Hepatocyte (in vitro differentiated cells): ENCODE measurements around the gene PIGN. TPM values are rescaled to one million over a fixed set of nuclear protein-coding genes. Genes with fewer than 3 reads are reported as not detected.
"Not testable (repeated sequence)": the region's sequence is repeated elsewhere in the genome, so short reads cannot be mapped to it uniquely, and the experiment has no call there.

ENCODE experiments used
- DNase-seq: peaks from one replicate; pipeline ENCODE4 v3.0.0-alpha.2; 2016; ENCODE audit warnings: low spot score
- H2AFZ ChIP-seq: fragments of 200-600 bp; sonication (generic); 2 replicates; pipeline ENCODE4 v1.6.0; 2016; ENCODE audit warnings: antibody characterized with exemption, mild to moderate bottlenecking
- H3K27ac ChIP-seq: fragments of 200-600 bp; sonication (generic); 2 replicates; pipeline ENCODE4 v1.5.1; 2016; ENCODE audit warnings: mild to moderate bottlenecking
- H3K27me3 ChIP-seq: fragments of 200-600 bp; sonication (generic); 2 replicates; pipeline ENCODE4 v1.6.1; 2016
- H3K36me3 ChIP-seq: fragments of 200-600 bp; sonication (generic); replicated peaks from 2 replicates; pipeline ENCODE4 v1.5.1; 2016; ENCODE audit warnings: low read depth; ENCODE audit not compliant: insufficient read depth
- H3K4me1 ChIP-seq: fragments of 200-600 bp; sonication (generic); 2 replicates; pipeline ENCODE4 v1.5.1; 2016; ENCODE audit warnings: mild to moderate bottlenecking, moderate library complexity; ENCODE audit not compliant: insufficient read depth
- H3K4me2 ChIP-seq: fragments of 200-600 bp; sonication (generic); 2 replicates; pipeline ENCODE4 v1.6.0; 2016
- H3K4me3 ChIP-seq: fragments of 200-600 bp; sonication (generic); 2 replicates; pipeline ENCODE4 v1.5.1; 2016; ENCODE audit warnings: mild to moderate bottlenecking
- H3K79me2 ChIP-seq: fragments of 200-600 bp; sonication (generic); 2 replicates; pipeline ENCODE4 v1.6.0; 2017; ENCODE audit warnings: mild to moderate bottlenecking
- H3K9me2 ChIP-seq: fragments of 200-600 bp; sonication (generic); replicated peaks from 2 replicates; pipeline ENCODE4 v1.6.0; 2017; ENCODE audit warnings: mild to moderate bottlenecking; ENCODE audit not compliant: insufficient read depth
- H3K9me3 ChIP-seq: fragments of 200-600 bp; sonication (generic); 2 replicates; pipeline ENCODE4 v1.5.1; 2016; ENCODE audit warnings: low read depth, mild to moderate bottlenecking
- H4K20me1 ChIP-seq: fragments of 200-600 bp; sonication (generic); 2 replicates; pipeline ENCODE4 v1.6.0; 2016; ENCODE audit warnings: mild to moderate bottlenecking; ENCODE audit not compliant: insufficient read depth, poor library complexity, severe bottlenecking
- EZH2 ChIP-seq: fragments of 200-600 bp; sonication (generic); IDR thresholded peaks from 2 replicates; pipeline ENCODE4 v1.6.1; 2016; ENCODE audit warnings: antibody characterized with exemption, mild to moderate bottlenecking, borderline replicate concordance
- EZH2phosphoT487 ChIP-seq: fragments of 200-600 bp; sonication (generic); IDR thresholded peaks from one replicate; pipeline ENCODE4 v1.6.1; 2018; ENCODE audit warnings: antibody characterized with exemption, mild to moderate bottlenecking, low read depth, moderate library complexity; ENCODE audit not compliant: unreplicated experiment, severe bottlenecking
- WGBS: methylation state at CpG from one replicate; pipeline ENCODE4 v1.1.6; 2016; ENCODE audit warnings: low lambda C conversion rate; ENCODE audit errors: missing lambda C conversion rate; 5-methylcytosine and 5-hydroxymethylcytosine counted together
- polyA plus RNA-seq: library from polyadenylated mRNA; unstranded; fragments of >200 nt; fragmentation: Nextera tagmentation; extraction: Ambion mirVana; gene quantifications from 2 replicates; pipeline ENCODE4 v1.2.1, GENCODE V29; 2016
- total RNA-seq: library from RNA; depleted of rRNA; stranded (reverse); fragments of >200 nt; gene quantifications from 2 replicates; pipeline ENCODE4 v1.2.3, GENCODE V29; 2014
- TF ChIP-seq, protein P1 (sequence below): fragments of 200-600 bp; sonication (generic); IDR thresholded peaks from 2 replicates; pipeline ENCODE4 v1.5.1; 2016; ENCODE audit warnings: antibody characterized with exemption, mild to moderate bottlenecking; ENCODE audit not compliant: poor library complexity

The PIGN gene
- total and polyA plus RNA-seq, 2 experiments from 2014 or later = 18.9 to 42.9 TPM

DNA sequence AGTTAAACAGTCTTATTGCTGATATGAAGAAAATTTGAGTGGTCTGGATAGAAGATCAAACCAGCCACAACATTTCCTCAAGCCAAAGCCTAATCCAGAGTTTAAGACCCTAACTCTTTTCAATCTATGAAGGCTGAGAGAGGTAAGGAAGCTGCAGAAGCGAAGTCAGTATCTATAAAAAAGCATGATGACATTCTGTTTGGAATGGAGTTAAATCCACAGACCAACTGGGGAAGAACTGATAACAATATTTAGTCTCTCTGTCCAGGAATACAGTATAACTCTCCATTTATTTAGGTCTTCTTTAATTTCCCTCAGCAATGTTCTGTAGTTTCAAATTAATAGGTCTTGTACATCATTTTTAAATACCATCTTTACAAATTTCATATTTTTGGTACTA is 16.0 kb downstream of the PIGN start:
- no peaks in the 10 kb centered on the region for H3K4me1 ChIP-seq
- no peaks in the 10 kb centered on the region for H3K36me3 ChIP-seq
- H3K9me3 ChIP-seq = no peaks in the 10 kb centered on the region
- no peaks in the 10 kb centered on the region for H3K27me3 ChIP-seq
- H4K20me1 ChIP-seq = peaks cover 3% of the 10 kb centered on the region
- H2AFZ ChIP-seq = no peak overlapping the region
- no peak overlapping the region for H3K4me3 ChIP-seq
- no peak overlapping the region for H3K4me2 ChIP-seq
- TF ChIP-seq, protein P1, sequence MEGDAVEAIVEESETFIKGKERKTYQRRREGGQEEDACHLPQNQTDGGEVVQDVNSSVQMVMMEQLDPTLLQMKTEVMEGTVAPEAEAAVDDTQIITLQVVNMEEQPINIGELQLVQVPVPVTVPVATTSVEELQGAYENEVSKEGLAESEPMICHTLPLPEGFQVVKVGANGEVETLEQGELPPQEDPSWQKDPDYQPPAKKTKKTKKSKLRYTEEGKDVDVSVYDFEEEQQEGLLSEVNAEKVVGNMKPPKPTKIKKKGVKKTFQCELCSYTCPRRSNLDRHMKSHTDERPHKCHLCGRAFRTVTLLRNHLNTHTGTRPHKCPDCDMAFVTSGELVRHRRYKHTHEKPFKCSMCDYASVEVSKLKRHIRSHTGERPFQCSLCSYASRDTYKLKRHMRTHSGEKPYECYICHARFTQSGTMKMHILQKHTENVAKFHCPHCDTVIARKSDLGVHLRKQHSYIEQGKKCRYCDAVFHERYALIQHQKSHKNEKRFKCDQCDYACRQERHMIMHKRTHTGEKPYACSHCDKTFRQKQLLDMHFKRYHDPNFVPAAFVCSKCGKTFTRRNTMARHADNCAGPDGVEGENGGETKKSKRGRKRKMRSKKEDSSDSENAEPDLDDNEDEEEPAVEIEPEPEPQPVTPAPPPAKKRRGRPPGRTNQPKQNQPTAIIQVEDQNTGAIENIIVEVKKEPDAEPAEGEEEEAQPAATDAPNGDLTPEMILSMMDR = no peak
- TF ChIP-seq EZH2 = no peak
- no peak for TF ChIP-seq EZH2phosphoT487
- DNase-seq = no peak
- H3K9me2 ChIP-seq = no peaks in the 10 kb centered on the region
- no peak overlapping the region for H3K27ac ChIP-seq
- peaks cover 25% of the 10 kb centered on the region for H3K79me2 ChIP-seq
- WGBS = 82% methylated on average over 1 of the region's 1 CpG

DNA sequence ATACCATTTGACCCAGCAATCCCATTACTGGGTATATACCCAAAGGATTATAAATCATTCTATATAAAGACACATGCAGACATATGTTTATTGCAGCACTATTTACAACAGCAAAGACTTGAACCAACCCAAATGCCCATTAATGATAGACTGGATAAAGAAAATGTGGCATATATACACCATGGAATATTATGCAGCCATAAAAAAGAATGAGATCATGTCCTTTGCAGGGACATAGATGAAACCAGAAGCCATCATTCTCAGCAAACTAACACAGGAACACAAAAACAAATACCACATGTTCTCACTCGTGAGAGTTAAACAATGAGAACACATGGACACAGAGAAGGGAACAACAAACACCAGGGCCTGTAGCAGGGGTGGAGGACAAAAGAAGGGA is 20.3 kb downstream of the PIGN start:
- not testable (repeated sequence) for H4K20me1 ChIP-seq, H3K4me2 ChIP-seq, H3K4me1 ChIP-seq, H3K4me3 ChIP-seq, H3K9me2 ChIP-seq, H3K27ac ChIP-seq, H2AFZ ChIP-seq, DNase-seq, H3K79me2 ChIP-seq, H3K27me3 ChIP-seq, H3K9me3 ChIP-seq, H3K36me3 ChIP-seq
- 90% methylated on average over 1 of the region's 1 CpG for WGBS

DNA sequence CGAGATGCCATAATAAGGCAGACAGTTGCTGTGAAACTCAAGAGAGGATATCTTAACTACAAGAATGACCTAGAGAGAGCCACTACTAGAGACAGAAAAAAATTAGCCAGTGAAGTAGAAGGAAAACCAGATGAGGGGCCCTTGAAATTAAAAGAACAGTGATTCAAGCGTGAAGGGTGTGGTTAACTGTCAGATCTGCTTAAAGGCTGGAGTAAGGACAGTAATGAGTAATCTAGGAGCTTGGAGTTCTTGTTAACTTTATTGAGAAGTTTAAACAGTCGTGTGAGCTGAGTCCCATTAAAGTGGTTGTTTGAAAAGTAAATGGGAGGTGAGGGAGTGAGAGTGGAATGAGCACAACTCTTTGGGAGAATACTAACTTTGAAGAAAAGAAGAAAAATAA is 21.3 kb downstream of the PIGN start:
- Histone ChIP-seq H3K4me1 (no peaks in the 10 kb centered on the region), H3K27ac (no peak overlapping the region), H3K27me3 (no peaks in the 10 kb centered on the region), H3K9me2 (no peaks in the 10 kb centered on the region), H3K79me2 (peaks cover 9% of the 10 kb centered on the region), H2AFZ (no peak overlapping the region), H3K4me2 (no peak overlapping the region), H3K36me3 (no peaks in the 10 kb centered on the region), H3K4me3 (no peak overlapping the region), H3K9me3 (no peaks in the 10 kb centered on the region), H4K20me1 (no peaks in the 10 kb centered on the region)
- TF ChIP-seq EZH2phosphoT487 (no peak), EZH2 (no peak)
- TF ChIP-seq, protein P1 = no peak
- WGBS = 78% methylated on average over 3 of the region's 3 CpGs
- DNase-seq = no peak

DNA sequence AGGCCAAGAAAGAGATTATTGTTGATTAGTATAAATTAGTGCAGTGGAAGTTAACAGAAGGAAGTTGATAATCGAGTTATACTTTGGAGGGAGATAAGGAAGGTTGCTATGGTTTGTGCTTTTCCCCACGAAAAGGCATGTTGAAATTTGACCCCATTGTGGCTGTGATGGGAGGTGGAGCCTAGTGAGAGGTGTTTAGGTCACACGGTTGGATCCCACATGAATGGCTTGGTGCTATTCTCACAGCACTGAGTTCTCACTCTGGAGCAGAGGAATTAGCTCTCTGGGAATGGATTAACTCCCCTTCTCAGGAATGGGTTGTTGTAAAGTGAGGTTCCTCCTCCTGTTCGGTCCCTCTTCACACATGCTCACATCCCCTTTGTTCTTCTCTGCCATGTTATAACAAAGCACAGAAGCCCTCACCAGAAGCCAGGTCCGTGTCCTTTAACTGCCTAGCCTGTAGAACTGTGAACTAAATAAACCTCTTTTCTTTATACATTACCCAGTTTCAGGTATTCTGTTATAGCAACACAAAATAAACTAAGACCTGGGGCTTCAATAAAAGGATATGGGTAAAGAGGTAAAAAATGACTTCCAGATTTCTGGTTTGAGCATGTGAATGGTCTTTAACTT is 21.9 kb downstream of the PIGN start:
- Histone ChIP-seq H3K79me2 (peaks cover 9% of the 10 kb centered on the region), H4K20me1 (no peaks in the 10 kb centered on the region), H2AFZ (no peak overlapping the region), H3K4me2 (no peak overlapping the region), H3K9me2 (no peaks in the 10 kb centered on the region), H3K27me3 (no peaks in the 10 kb centered on the region), H3K4me1 (no peaks in the 10 kb centered on the region), H3K27ac (no peak overlapping the region), H3K9me3 (no peaks in the 10 kb centered on the region), H3K36me3 (no peaks in the 10 kb centered on the region), H3K4me3 (no peak overlapping the region)
- DNase-seq = no peak
- 62% methylated on average over 5 of the region's 5 CpGs for WGBS
- TF ChIP-seq, protein P1 = no peak
- TF ChIP-seq EZH2 = no peak
- no peak for TF ChIP-seq EZH2phosphoT487
